ENCODE measurements around the gene TIMP3. TPM values are rescaled to one million over a fixed set of nuclear protein-coding genes. Genes with fewer than 3 reads are reported as not detected.
"Not testable (repeated sequence)": the region's sequence is repeated elsewhere in the genome, so short reads cannot be mapped to it uniquely, and the experiment has no call there.

Gene TIMP3
- 38.3 and 45.9 TPM in 2 replicates for total RNA-seq (ENCODE audit: low replicate concordance)
- long read RNA-seq, full-length matches to known transcripts: 1 of 37 reads
- long read RNA-seq, partial matches to known transcripts: 26 of 37 reads
- long read RNA-seq, other reads (novel, unspliced or antisense): 10 of 37 reads

DNA sequence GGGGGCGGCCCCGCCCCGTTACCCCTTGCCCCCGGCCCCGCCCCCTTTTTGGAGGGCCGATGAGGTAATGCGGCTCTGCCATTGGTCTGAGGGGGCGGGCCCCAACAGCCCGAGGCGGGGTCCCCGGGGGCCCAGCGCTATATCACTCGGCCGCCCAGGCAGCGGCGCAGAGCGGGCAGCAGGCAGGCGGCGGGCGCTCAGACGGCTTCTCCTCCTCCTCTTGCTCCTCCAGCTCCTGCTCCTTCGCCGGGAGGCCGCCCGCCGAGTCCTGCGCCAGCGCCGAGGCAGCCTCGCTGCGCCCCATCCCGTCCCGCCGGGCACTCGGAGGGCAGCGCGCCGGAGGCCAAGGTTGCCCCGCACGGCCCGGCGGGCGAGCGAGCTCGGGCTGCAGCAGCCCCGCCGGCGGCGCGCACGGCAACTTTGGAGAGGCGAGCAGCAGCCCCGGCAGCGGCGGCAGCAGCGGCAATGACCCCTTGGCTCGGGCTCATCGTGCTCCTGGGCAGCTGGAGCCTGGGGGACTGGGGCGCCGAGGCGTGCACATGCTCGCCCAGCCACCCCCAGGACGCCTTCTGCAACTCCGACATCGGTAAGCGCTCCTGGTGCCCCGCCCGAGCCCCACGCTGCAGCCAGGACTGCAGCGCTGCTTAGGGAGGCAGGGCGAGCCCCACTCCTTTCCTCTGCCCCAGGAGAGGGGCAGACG lies at the start of gene TIMP3:
Gene TIMP3, plus strand, starts transcription at position 169 of the 700 bp plus-strand sequence. Its CDS starts 297 bp downstream, at position 466.
- Mint-ChIP-seq H3K36me3 (no peaks in the 10 kb centered on the region), H3K9me3 (no peaks in the 10 kb centered on the region), H3K27me3 (peaks cover 16% of the 10 kb centered on the region), H3K27ac (peak within 1 kb of the TSS; percentile 31), H3K4me1 (ENCODE audit: unreplicated experiment) (peaks cover 45% of the 10 kb centered on the region), H3K4me3 (peak within 1 kb of the TSS; percentile 94)
- peak; percentile 83 for DNase-seq (ENCODE audit: extremely low spot score, unreplicated experiment)
- TF ChIP-seq, protein P1, sequence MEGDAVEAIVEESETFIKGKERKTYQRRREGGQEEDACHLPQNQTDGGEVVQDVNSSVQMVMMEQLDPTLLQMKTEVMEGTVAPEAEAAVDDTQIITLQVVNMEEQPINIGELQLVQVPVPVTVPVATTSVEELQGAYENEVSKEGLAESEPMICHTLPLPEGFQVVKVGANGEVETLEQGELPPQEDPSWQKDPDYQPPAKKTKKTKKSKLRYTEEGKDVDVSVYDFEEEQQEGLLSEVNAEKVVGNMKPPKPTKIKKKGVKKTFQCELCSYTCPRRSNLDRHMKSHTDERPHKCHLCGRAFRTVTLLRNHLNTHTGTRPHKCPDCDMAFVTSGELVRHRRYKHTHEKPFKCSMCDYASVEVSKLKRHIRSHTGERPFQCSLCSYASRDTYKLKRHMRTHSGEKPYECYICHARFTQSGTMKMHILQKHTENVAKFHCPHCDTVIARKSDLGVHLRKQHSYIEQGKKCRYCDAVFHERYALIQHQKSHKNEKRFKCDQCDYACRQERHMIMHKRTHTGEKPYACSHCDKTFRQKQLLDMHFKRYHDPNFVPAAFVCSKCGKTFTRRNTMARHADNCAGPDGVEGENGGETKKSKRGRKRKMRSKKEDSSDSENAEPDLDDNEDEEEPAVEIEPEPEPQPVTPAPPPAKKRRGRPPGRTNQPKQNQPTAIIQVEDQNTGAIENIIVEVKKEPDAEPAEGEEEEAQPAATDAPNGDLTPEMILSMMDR (conservative IDR thresholded peaks at IDR 0.05): no peak

DNA sequence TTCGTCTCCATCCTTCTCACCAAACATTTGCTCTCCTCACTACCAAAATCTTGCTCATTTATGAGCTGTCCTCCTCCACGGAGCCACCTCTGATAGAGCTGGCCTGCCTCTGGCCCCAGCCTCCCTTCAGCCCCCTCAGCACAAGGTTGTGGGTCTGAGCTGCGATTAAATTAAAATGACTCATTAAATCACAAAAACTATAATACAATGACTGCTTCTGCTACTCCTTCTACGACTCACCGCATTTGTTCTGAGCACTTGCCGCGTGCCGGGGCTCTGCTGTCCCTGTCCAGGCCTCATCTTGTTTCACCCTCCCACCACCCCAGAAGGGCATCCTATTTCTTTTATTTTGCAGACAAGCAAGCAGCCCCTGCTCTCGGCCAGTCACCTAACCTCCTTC lies 49.2 kb upstream of the TIMP3 start:
- Mint-ChIP-seq H3K27me3 (peaks cover 3% of the 10 kb centered on the region), H3K4me1 (ENCODE audit: unreplicated experiment) (peaks cover 4% of the 10 kb centered on the region), H3K4me3 (no peak overlapping the region), H3K36me3 (no peaks in the 10 kb centered on the region), H3K9me3 (no peaks in the 10 kb centered on the region), H3K27ac (no peak overlapping the region)
- TF ChIP-seq, protein P1 (conservative IDR thresholded peaks at IDR 0.05): no peak
- no peak for DNase-seq (ENCODE audit: extremely low spot score, unreplicated experiment)

DNA sequence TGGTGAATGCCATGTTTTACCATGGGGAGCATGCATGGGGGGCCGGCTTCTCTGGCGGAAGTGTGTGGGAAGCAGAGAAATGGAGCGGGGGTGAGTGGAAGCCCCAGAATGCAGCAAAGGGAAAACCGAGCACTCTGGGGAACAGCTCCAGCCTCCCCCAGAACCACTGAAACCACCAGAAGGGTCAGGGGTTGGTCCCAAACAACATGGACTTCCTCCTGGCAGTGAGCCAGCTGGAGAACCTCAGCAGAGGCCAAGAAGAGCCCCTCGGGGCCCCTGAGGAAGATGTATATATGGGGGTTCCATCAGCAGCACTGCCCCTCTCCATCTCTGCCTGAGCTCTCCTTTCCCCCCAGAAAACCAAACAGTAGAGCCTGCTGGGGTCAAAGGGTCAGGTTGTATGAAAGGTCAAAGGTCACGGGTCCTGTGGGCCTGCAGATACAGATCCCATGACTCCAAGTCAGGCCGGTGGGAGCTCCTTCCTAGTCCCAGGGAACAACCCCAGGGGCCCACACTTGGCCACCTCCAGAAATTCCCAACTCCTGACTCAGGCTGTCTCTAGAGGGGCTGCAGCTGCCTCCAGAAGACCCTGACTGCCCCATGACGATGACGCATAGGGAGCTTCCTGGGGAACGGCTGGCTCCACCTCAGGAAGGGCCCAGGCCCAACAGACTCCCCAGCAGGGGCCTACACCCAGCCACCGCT lies 48.5 kb upstream of the TIMP3 start:
- no peaks in the 10 kb centered on the region for H3K36me3 Mint-ChIP-seq
- TF ChIP-seq, protein P1 (conservative IDR thresholded peaks at IDR 0.05): no peak
- no peaks in the 10 kb centered on the region for H3K9me3 Mint-ChIP-seq
- H3K27me3 Mint-ChIP-seq: peaks cover 3% of the 10 kb centered on the region
- H3K4me3 Mint-ChIP-seq: no peak overlapping the region
- H3K4me1 Mint-ChIP-seq (ENCODE audit: unreplicated experiment): peaks cover 4% of the 10 kb centered on the region
- no peak for DNase-seq (ENCODE audit: extremely low spot score, unreplicated experiment)
- H3K27ac Mint-ChIP-seq: no peak overlapping the region

DNA sequence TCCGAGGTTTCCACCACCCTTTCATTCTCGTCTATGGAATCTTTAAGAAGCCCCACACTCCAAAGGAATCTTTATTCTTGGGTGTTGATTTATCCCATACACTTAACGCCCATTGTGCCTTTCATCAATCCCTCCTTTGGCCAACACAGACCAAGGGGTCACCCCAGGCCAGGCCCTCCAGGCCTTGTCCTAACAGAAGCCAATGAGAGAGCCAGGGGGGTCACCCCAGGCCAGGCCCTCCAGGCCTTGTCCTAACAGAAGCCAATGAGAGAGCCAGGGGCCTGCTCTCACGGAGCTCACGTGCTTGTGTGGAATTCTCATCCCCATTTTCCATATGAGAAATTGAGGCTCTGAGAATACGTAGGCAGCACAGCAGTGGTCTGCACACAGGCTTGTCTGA lies 47.9 kb upstream of the TIMP3 start:
- peaks cover 3% of the 10 kb centered on the region for H3K27me3 Mint-ChIP-seq

DNA sequence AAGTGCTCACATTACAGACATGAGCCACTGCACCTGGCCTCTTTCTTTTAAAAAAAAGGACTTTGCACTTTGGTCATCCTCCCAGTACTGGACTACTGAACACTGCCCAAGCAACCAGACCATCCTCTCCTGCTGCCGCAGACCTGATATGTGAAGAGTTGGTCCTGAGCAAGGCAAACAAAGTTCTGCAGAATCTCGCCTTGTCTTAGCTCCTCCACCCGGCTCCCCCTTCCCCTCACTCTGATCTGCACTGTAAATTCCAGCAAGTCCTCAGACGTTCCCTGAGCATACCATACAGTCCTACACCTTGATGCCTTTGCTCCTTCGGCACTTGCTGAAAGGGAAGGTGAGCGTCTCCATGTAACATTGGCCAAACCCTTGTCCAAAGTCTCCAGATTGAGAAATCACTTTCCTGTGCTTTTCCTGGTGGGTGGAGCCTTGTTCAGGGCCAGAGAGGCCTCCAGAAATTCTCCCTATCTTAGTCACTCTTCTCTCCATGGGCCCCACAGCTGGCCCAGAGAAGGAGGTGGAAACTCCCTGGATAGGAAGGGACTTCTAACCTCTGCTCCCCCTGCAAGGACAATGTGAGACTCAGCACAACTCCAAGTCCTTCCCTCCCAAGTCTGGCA lies 47.0 kb upstream of the TIMP3 start:
- no peaks in the 10 kb centered on the region for H3K9me3 Mint-ChIP-seq
- peaks cover 4% of the 10 kb centered on the region for H3K4me1 Mint-ChIP-seq (ENCODE audit: unreplicated experiment)
- peaks cover 3% of the 10 kb centered on the region for H3K27me3 Mint-ChIP-seq
- H3K36me3 Mint-ChIP-seq: no peaks in the 10 kb centered on the region
- TF ChIP-seq, protein P1 (conservative IDR thresholded peaks at IDR 0.05): no peak
- no peak for DNase-seq (ENCODE audit: extremely low spot score, unreplicated experiment)
- H3K4me3 Mint-ChIP-seq: no peak overlapping the region
- H3K27ac Mint-ChIP-seq: peak overlapping the region; percentile 25

More for the DNA sequence above, 47.9 kb upstream of the TIMP3 start:
- Mint-ChIP-seq H3K9me3 (no peaks in the 10 kb centered on the region), H3K27ac (no peak overlapping the region), H3K4me3 (no peak overlapping the region), H3K36me3 (no peaks in the 10 kb centered on the region), H3K4me1 (ENCODE audit: unreplicated experiment) (peaks cover 4% of the 10 kb centered on the region)
- TF ChIP-seq, protein P1 (conservative IDR thresholded peaks at IDR 0.05): no peak
- no peak for DNase-seq (ENCODE audit: extremely low spot score, unreplicated experiment)

DNA sequence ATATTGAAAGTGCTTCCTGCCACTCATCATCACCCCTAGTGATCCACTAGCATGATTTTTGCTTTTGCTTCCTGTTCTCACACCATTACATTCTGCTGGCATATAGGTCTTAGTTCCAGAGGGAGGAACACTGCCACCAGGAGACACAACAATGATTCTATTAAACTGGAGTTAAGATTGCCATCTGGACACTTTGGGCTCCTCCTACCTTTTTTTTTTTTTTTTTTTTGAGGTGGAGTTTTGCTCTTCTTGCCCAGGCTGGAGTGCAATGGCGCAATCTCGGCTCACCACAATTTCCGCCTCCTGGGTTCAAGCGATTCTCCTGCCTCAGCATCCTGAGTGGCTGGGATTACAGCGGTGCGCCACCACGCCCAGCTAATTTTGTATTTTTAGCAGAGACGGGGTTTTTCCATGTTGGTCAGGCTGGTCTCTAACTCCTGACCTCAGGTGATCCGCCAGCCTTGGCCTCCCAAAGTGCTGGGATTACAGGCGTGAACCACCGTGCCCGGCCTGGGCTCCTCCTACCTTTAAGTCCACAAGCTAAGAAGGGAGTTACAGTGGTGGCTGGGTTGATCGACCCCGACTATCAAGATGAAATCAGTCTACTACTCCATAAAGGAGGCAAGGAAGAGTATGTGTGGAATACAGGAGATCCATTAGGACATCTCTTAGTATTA lies 44.3 kb upstream of the TIMP3 start:
- not testable (repeated sequence) for H3K4me1 Mint-ChIP-seq (ENCODE audit: unreplicated experiment); H3K27ac Mint-ChIP-seq; H3K9me3 Mint-ChIP-seq; H3K4me3 Mint-ChIP-seq; H3K27me3 Mint-ChIP-seq; H3K36me3 Mint-ChIP-seq; DNase-seq (ENCODE audit: extremely low spot score, unreplicated experiment)

All from type B pancreatic cell (in vitro differentiated cells).